ENCODE results near the gene GDF7. TPM values are rescaled to one million over a fixed set of nuclear protein-coding genes. Genes with fewer than 3 reads are reported as not detected.

The GDF7 gene
- total and polyA plus RNA-seq, 2 of the 8 experiments (the other 6 are each of a cell fraction or from before 2014, with no cell fraction given): 0.04 to 0.06 TPM

- TF ChIP-seq TBP (IDR thresholded peaks at IDR 0.05; ENCODE audit: low read depth, low read length) (no peak), TEAD4 (IDR thresholded peaks at IDR 0.05; ENCODE audit: low read depth, low read length) (no peak), PHF8 (conservative IDR thresholded peaks at IDR 0.05; ENCODE audit: low read depth, low read length) (no peak), CHD2 (IDR thresholded peaks at IDR 0.05; ENCODE audit: low read length) (no peak), GTF2F1 (IDR thresholded peaks at IDR 0.05; ENCODE audit: borderline replicate concordance, low read depth, low read length) (no peak), NRF1 (IDR thresholded peaks at IDR 0.05; ENCODE audit: low read depth, low read length) (no peak)
Observed at GRCh38 chr2:20622731-20623130, 44.2 kb upstream of the GDF7 start (continued).

All from H1 (cell line).